SK-N-MC (cell line): ENCODE data around the gene SMAD6.

Experiments used
- DNase-seq: peaks from one replicate; pipeline ENCODE4 v3.0.0-alpha.2; 2011; ENCODE audit warnings: low read depth, low spot score
- H3K27ac ChIP-seq: fragments of 200-600 bp; sonication (generic); 2 replicates; pipeline ENCODE4 v1.5.1; 2016; ENCODE audit warnings: mixed run types
- H3K36me3 ChIP-seq: fragments of 200-600 bp; sonication (generic); 2 replicates; pipeline ENCODE4 v1.6.1; 2017; ENCODE audit warnings: antibody characterized with exemption, low read length, mixed read lengths; ENCODE audit not compliant: insufficient read depth
- H3K4me3 ChIP-seq: fragments of 200-600 bp; sonication (generic); 2 replicates; pipeline ENCODE4 v1.5.1; 2016
- H3K9ac ChIP-seq: fragments of 200-600 bp; sonication (generic); 2 replicates; pipeline ENCODE4 v1.8.0; 2017; ENCODE audit warnings: mixed run types, mixed read lengths; ENCODE audit not compliant: insufficient read length
- H3K9me3 ChIP-seq: fragments of 200-600 bp; sonication (generic); 2 replicates; pipeline ENCODE4 v1.6.1; 2017; ENCODE audit warnings: low read depth, mild to moderate bottlenecking, antibody characterized with exemption, low read length, moderate library complexity, mixed read lengths
- EZH2 ChIP-seq: fragments of 200-600 bp; sonication (generic); IDR thresholded peaks from one replicate; pipeline ENCODE4 v1.6.1; 2017; ENCODE audit warnings: antibody characterized with exemption
- FOXP2 ChIP-seq: optimal IDR thresholded peaks from 2 replicates; pipeline ENCODE3; 2011; ENCODE audit warnings: mild to moderate bottlenecking, moderate library complexity; ENCODE audit not compliant: insufficient read depth; ENCODE audit errors: extremely low read length, control extremely low read depth
- POLR2AphosphoS5 ChIP-seq: IDR thresholded peaks from 2 replicates; pipeline ENCODE4 v1.6.1; 2012; ENCODE audit warnings: mild to moderate bottlenecking, low read depth, low read length, borderline replicate concordance

Gene SMAD6

DNA sequence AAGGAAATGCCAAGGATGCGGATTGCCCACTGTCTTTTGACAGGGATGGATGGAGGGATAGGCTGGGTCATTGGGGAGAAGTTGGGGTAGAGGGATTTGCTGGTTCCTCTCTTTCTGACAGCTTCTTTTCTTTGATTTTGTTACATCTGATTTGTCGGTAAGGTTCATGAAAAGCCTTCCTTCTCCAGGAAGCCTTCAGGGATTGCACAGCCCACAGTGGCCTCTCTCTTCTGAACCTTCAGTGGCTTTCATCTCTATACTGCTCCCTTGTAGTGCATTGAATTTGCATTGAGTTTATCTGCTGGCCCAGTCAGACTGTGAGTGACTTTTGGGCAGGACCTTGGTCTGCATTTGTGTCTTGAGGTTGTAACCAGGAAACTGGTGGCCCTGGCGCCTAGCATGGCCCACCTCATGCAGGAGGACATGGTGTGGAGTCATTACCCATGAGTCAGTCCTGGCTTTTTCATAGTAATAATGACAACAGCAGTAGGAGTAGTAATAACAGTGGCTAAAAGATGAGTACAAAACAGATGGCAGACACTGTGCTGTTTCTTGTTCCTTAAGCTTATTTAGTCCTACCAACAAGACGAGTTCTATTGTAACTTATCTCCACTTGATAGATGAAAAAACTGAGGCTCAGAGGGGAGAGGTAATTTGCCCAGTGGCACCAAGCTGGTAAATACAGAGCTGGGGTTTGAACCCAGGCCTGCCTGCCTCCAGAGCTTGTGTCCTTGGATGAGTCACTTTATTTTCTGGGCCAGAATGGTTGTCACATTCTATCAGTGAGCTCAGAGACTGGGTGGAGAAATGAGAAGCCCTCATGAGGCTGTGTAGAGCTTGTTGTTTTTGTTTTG lies 28.4 kb downstream of the SMAD6 start:
- TF ChIP-seq EZH2 (no peak), POLR2AphosphoS5 (no peak)
- Histone ChIP-seq H3K36me3 (peaks cover 13% of the 10 kb centered on the region; the same call in 1 of the 2 replicates), H3K27ac (no peak overlapping the region), H3K4me3 (no peak overlapping the region), H3K9me3 (no peaks in the 10 kb centered on the region), H3K9ac (no peak overlapping the region)
- no peak for DNase-seq

- H3K4me3 ChIP-seq: no peak overlapping the region
- H3K9ac ChIP-seq: no peak overlapping the region
- no peak overlapping the region for H3K27ac ChIP-seq
- no peaks in the 10 kb centered on the region for H3K9me3 ChIP-seq
- H3K36me3 ChIP-seq: peaks cover 9% of the 10 kb centered on the region; the same call in 1 of the 2 replicates
- no peak for DNase-seq
- TF ChIP-seq FOXP2 (no peak), EZH2 (no peak), POLR2AphosphoS5 (no peak)
These were observed 31.9 kb downstream of the SMAD6 start for GRCh38 chr15:66733976-66734375.

- Histone ChIP-seq H3K9ac (no peak overlapping the region), H3K9me3 (no peaks in the 10 kb centered on the region), H3K27ac (no peak overlapping the region), H3K36me3 (peaks cover 6% of the 10 kb centered on the region; the same call in 1 of the 2 replicates), H3K4me3 (no peak overlapping the region)
- no peak for DNase-seq
- TF ChIP-seq POLR2AphosphoS5 (no peak), FOXP2 (no peak), EZH2 (no peak)
These were observed 33.2 kb downstream of the SMAD6 start for GRCh38 chr15:66734961-66735908.

- Histone ChIP-seq H3K9me3 (no peaks in the 10 kb centered on the region), H3K27ac (no peak overlapping the region), H3K36me3 (no peaks in the 10 kb centered on the region; the same call in 1 of the 2 replicates), H3K9ac (no peak overlapping the region), H3K4me3 (no peak overlapping the region)
- DNase-seq: no peak
- TF ChIP-seq EZH2: no peak
- TF ChIP-seq FOXP2: no peak
- no peak for TF ChIP-seq POLR2AphosphoS5
These were observed 33.9 kb downstream of the SMAD6 start for GRCh38 chr15:66735909-66736305.

DNA sequence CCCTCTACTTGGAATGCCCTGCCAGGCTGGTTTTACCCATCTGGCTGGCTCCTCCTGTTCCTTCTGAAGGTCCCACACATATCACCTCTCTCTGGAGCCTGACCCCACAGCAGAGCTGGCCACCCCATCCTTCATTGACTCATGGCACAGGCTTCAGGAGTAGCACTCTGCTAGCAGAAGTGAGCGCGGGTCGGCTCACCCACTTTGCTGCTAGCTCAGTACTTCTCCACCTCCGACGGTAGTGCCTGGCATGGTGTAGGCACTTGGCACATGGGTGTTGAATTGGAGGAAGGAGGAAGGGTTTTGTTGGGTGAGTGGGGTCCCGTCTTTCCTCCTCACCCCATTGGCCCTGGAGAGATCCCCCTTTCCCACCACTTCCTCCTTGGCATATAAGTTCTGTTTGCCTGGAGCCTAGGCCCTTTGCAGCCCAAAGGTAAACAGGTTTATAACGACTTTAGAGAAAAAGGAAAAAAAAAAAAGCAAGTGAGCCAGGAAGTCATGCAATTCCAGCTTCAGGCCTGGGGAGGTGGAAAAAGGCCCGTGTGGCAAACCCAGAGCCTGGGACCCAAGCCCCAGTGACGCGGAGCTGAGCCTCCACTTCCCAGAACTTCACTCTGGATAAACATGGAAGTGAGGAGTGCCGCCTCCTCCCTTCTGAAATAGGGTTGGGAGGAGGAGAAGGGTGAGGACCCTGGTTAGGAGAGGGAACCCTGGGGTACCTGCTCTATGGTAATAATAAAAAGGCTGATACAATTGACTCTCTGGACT lies 35.4 kb downstream of the SMAD6 start:
- no peak for DNase-seq
- Histone ChIP-seq H3K9me3 (no peaks in the 10 kb centered on the region), H3K27ac (no peak overlapping the region), H3K36me3 (no peaks in the 10 kb centered on the region), H3K9ac (no peak overlapping the region), H3K4me3 (no peak overlapping the region)
- no peak for TF ChIP-seq POLR2AphosphoS5
- no peak for TF ChIP-seq EZH2
- no peak for TF ChIP-seq FOXP2

DNA sequence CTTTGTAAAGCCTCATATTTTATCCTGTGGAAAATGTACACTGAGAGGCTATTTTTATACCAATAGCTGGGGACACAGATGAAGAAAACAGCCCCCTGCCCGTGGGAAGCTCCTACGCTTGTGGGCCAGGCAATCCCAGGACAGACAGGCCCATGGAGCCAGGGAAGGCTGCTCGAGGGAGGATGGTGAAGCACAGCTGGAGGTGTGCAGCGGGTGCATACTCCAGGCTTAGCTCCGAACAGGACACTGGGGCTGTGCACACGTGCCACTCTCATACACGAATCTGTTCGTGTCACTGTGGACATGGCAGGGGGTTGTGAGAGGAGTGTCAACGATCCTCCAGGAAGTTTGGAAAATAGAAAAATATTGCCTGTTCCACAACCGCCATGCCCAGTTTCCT lies 36.1 kb downstream of the SMAD6 start:
- no peaks in the 10 kb centered on the region for H3K36me3 ChIP-seq
- no peaks in the 10 kb centered on the region for H3K9me3 ChIP-seq
- no peak overlapping the region for H3K27ac ChIP-seq
- DNase-seq: no peak
- H3K9ac ChIP-seq: no peak overlapping the region
- TF ChIP-seq EZH2 (no peak), POLR2AphosphoS5 (no peak)
- H3K4me3 ChIP-seq: no peak overlapping the region

DNA sequence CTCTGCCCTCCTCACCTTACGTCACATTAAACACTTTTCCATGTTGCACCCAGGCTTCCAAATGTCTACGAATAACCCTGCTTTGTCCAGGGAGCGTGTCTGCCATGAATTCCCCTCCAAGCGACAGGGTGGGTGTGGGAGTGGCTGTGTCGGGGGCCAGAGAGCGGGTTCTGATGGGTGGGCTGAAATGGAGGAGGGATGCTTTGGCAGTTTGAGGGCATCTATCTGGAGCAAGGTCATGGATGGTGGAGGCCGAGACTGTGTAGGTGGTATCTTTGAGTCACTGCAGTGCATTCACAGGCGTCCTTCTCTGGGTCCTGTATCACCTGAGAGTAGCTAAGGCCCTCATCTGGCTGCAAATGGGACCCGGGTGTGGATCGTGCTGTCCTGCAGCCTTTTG lies 36.6 kb downstream of the SMAD6 start:
- TF ChIP-seq EZH2 (no peak), FOXP2 (no peak), POLR2AphosphoS5 (no peak)
- Histone ChIP-seq H3K9me3 (no peaks in the 10 kb centered on the region), H3K36me3 (no peaks in the 10 kb centered on the region), H3K9ac (no peak overlapping the region), H3K27ac (no peak overlapping the region), H3K4me3 (no peak overlapping the region)
- no peak for DNase-seq

DNA sequence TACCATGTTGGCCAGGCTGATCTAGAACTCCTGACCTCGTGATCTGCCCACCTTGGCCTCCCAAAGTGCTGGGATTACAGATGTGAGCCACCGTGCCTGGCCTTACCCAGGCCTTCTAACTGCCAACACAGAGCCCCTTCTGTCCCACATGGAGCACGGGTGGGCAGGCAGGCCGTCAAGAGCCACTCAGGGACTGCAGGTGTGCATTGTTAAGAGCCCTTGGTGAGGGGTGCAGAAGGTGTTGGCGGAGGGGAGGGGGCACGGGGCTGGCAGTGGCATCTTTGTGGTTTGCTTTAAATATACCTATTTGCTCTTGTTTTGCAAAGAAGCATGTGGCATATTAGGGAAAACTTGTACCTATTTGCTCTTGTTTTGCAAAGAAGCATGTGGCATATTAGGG lies 37.3 kb downstream of the SMAD6 start:
- H3K27ac ChIP-seq: no peak overlapping the region
- no peaks in the 10 kb centered on the region for H3K9me3 ChIP-seq
- no peaks in the 10 kb centered on the region for H3K36me3 ChIP-seq
- H3K9ac ChIP-seq: no peak overlapping the region
- no peak for TF ChIP-seq FOXP2
- TF ChIP-seq EZH2: no peak
- TF ChIP-seq POLR2AphosphoS5: no peak
- H3K4me3 ChIP-seq: no peak overlapping the region
- DNase-seq: no peak
